ENCODE results near the gene MAP3K14. TPM values are rescaled to one million over a fixed set of nuclear protein-coding genes. Genes with fewer than 3 reads are reported as not detected.
A peak's percentile ranks its signal among the peaks of the same experiment; 100 is the strongest.

Gene MAP3K14
- total RNA-seq, 1 experiment from 2014 or later: 10.0 TPM

GRCh38 chr17:45308016-45308365, 8.8 kb downstream of the MAP3K14 start:
- H3K27ac Mint-ChIP-seq (ENCODE audit: unreplicated experiment): no peak overlapping the region
- no peaks in the 10 kb centered on the region for H3K27me3 ChIP-seq (replicated peaks; ENCODE audit: control insufficient read depth, insufficient read depth, low read length)
- H3K36me3 Mint-ChIP-seq (ENCODE audit: insufficient read depth, unreplicated experiment): peaks cover 13% of the 10 kb centered on the region
- intact Hi-C loops (cut with micrococcal nuclease; ENCODE audit: unreplicated experiment): no loop called here
- BruUV-seq (replicated peaks): no TSS peak
- H3K4me3 ChIP-seq (ENCODE audit: low read depth, low read length): no peak overlapping the region
- H3K27me3 Mint-ChIP-seq (ENCODE audit: insufficient read depth, unreplicated experiment): no peaks in the 10 kb centered on the region
- DNase-seq: no peak
- no peaks in the 10 kb centered on the region for H3K9me3 ChIP-seq
- H3K4me3 Mint-ChIP-seq (ENCODE audit: unreplicated experiment): no peak overlapping the region
- H3K9me3 Mint-ChIP-seq (ENCODE audit: unreplicated experiment): no peaks in the 10 kb centered on the region
- ChIA-PET POLR2A (interaction anchor here (0.6 kb wide), 1 partner anchor 116 kb away, joined by 3 read pairs; no protein-coding TSS in a partner anchor), CTCF (interaction anchor here (1.1 kb wide), 1 partner anchor 77 kb away, joined by 4 read pairs; no protein-coding TSS in a partner anchor)
- H3K36me3 ChIP-seq (ENCODE audit: control insufficient read depth, insufficient read depth, low read length): no peaks in the 10 kb centered on the region
- peaks cover 6% of the 10 kb centered on the region for H3K4me1 Mint-ChIP-seq (ENCODE audit: low read depth, unreplicated experiment)
- peaks cover 31% of the 10 kb centered on the region for H3K4me1 ChIP-seq
- TF ChIP-seq CTCF (IDR thresholded peaks at IDR 0.05; ENCODE audit: insufficient read depth in 1 of 2, low read depth in 1 of 2, low read length in 1 of 2, severe bottlenecking in 1 of 2, unreplicated experiment in 1 of 2): no peak

GRCh38 chr17:45307290-45308015, 9.4 kb downstream of the MAP3K14 start:
- Mint-ChIP-seq H3K9me3 (ENCODE audit: unreplicated experiment) (no peaks in the 10 kb centered on the region), H3K36me3 (ENCODE audit: insufficient read depth, unreplicated experiment) (peaks cover 13% of the 10 kb centered on the region), H3K4me1 (ENCODE audit: low read depth, unreplicated experiment) (peaks cover under 1% of the 10 kb centered on the region), H3K27ac (ENCODE audit: unreplicated experiment) (no peak overlapping the region), H3K27me3 (ENCODE audit: insufficient read depth, unreplicated experiment) (no peaks in the 10 kb centered on the region), H3K4me3 (ENCODE audit: unreplicated experiment) (no peak overlapping the region)
- Histone ChIP-seq H3K27me3 (replicated peaks; ENCODE audit: control insufficient read depth, insufficient read depth, low read length) (no peaks in the 10 kb centered on the region), H3K36me3 (ENCODE audit: control insufficient read depth, insufficient read depth, low read length) (no peaks in the 10 kb centered on the region), H3K4me1 (peaks cover 28% of the 10 kb centered on the region), H3K4me3 (ENCODE audit: low read depth, low read length) (no peak overlapping the region), H3K9me3 (no peaks in the 10 kb centered on the region)
- DNase-seq: no peak
- intact Hi-C loops (cut with micrococcal nuclease; ENCODE audit: unreplicated experiment): no loop called here
- ChIA-PET POLR2A (no interaction called here), CTCF (interaction anchor here (1.1 kb wide), 1 partner anchor 78 kb away, joined by 4 read pairs; no protein-coding TSS in a partner anchor)
- TF ChIP-seq CTCF (IDR thresholded peaks at IDR 0.05; ENCODE audit: insufficient read depth in 1 of 2, low read depth in 1 of 2, low read length in 1 of 2, severe bottlenecking in 1 of 2, unreplicated experiment in 1 of 2): no peak
- no TSS peak for BruUV-seq (replicated peaks)

- no peak overlapping the region for H3K4me3 ChIP-seq (ENCODE audit: low read depth, low read length)
- intact Hi-C loops (cut with micrococcal nuclease; ENCODE audit: unreplicated experiment): loop anchor here (1.0 kb wide), 1 partner anchor 79 kb away; no protein-coding TSS in a partner anchor
- no peaks in the 10 kb centered on the region for H3K36me3 ChIP-seq (ENCODE audit: control insufficient read depth, insufficient read depth, low read length)
- Mint-ChIP-seq H3K27me3 (ENCODE audit: insufficient read depth, unreplicated experiment) (no peaks in the 10 kb centered on the region), H3K4me1 (ENCODE audit: low read depth, unreplicated experiment) (no peaks in the 10 kb centered on the region), H3K27ac (ENCODE audit: unreplicated experiment) (no peak overlapping the region), H3K36me3 (ENCODE audit: insufficient read depth, unreplicated experiment) (peaks cover 13% of the 10 kb centered on the region), H3K4me3 (ENCODE audit: unreplicated experiment) (no peak overlapping the region), H3K9me3 (ENCODE audit: unreplicated experiment) (no peaks in the 10 kb centered on the region)
- peaks cover 19% of the 10 kb centered on the region for H3K4me1 ChIP-seq
- no TSS peak for BruUV-seq (replicated peaks)
- POLR2A ChIA-PET: interaction anchor here (0.7 kb wide), 1 partner anchor 13 kb away, joined by 3 read pairs; no protein-coding TSS in a partner anchor
- peak in 1 of 2 experiments; percentile 10 for TF ChIP-seq CTCF (IDR thresholded peaks at IDR 0.05; ENCODE audit: insufficient read depth in 1 of 2, low read depth in 1 of 2, low read length in 1 of 2, severe bottlenecking in 1 of 2, unreplicated experiment in 1 of 2)
- no peaks in the 10 kb centered on the region for H3K9me3 ChIP-seq
- no peaks in the 10 kb centered on the region for H3K27me3 ChIP-seq (replicated peaks; ENCODE audit: control insufficient read depth, insufficient read depth, low read length)
- CTCF ChIA-PET: interaction anchor here (0.7 kb wide), 1 partner anchor 13 kb away, joined by 3 read pairs; no protein-coding TSS in a partner anchor
- peak in 1 of 2 experiments; percentile 22 for DNase-seq
These were observed 10.2 kb downstream of the MAP3K14 start for GRCh38 chr17:45306623-45307022.

Data from Caco-2 (cell line).